Colonic mucosa (tissue), 4 donors: Measurements from ENCODE around the gene SAMD3. TPM values are rescaled to one million over a fixed set of nuclear protein-coding genes. Genes with fewer than 3 reads are reported as not detected.

ENCODE experiments used
- DNase-seq: peaks from one replicate; pipeline ENCODE4 v3.0.0-alpha.2; 2020
- H3K27ac ChIP-seq: fragments of 200-600 bp; one replicate; pipeline ENCODE4 v1.8.0; 2021
- H3K27me3 ChIP-seq: fragments of 200-600 bp; one replicate; pipeline ENCODE4 v1.8.0; 2021
- H3K36me3 ChIP-seq: fragments of 200-600 bp; one replicate; pipeline ENCODE4 v1.8.0; 2021
- H3K4me1 ChIP-seq: fragments of 200-600 bp; one replicate; pipeline ENCODE4 v1.8.0; 2021; ENCODE audit warnings: mild to moderate bottlenecking
- H3K4me3 ChIP-seq: fragments of 200-600 bp; one replicate; pipeline ENCODE4 v1.8.0; 2021
- H3K9ac ChIP-seq, 2 donors: one replicate each; pipeline ENCODE4 v1.7.0; 2013; ENCODE audit warnings: control low read depth in 2 of 2, low read depth in 2 of 2, low read length in 2 of 2
- H3K9me3 ChIP-seq: fragments of 200-600 bp; one replicate; pipeline ENCODE4 v1.8.0; 2021
- intact Hi-C: fragments of 100-400 bp; cut with DNase I; formaldehyde crosslinking; loops from one replicate; pipeline ENCODE4 v1.14.1; 2022
- total RNA-seq, 2 donors: library from RNA; stranded (reverse); fragmentation: NEBNext Ultra II Directional in 1 of 2; extraction: Animal tissue kit (Norgen Biotek cat#: 25700) in 1 of 2; gene quantifications; one replicate each; pipeline ENCODE4 v1.2.1, GENCODE V29; 2021
- TF ChIP-seq, protein P1 (sequence below): fragments of 200-600 bp; IDR thresholded peaks from one replicate; pipeline ENCODE4 v1.8.0; 2022; ENCODE audit warnings: antibody characterized with exemption, mild to moderate bottlenecking
- donor health status: healthy.
- donor health status: DM: no; HTN: no; CAD: no.
- donor health status: DM: no; HTN: no; CAD: no.

Gene SAMD3
- total RNA-seq, 2 donors from 2014 or later: 1.7 to 5.1 TPM

DNA sequence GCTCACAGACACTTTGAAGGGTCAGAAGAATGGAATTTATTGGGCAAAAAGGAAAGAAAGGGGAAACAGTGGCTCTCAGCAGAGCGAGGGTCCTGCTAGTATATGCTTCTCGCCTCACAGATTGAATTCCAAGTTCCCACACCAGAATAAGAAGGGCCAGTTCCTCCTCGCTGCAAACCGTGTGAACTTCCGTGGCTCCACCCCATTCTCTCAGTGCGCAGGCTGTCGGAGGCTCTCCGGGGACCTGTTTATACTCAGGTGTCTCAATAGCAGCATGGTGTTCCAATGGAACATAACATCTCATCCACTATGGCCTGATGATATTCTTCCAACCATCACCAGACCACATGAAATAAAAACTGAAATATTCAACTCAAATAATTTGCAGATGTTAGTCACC lies 4.6 kb downstream of the SAMD3 start:
- DNase-seq: no peak
- Histone ChIP-seq H3K9ac (no peak overlapping the region), H3K4me3 (no peak overlapping the region), H3K36me3 (no peaks in the 10 kb centered on the region), H3K4me1 (no peaks in the 10 kb centered on the region), H3K9me3 (no peaks in the 10 kb centered on the region), H3K27me3 (no peaks in the 10 kb centered on the region), H3K27ac (no peak overlapping the region)
- TF ChIP-seq, protein P1, sequence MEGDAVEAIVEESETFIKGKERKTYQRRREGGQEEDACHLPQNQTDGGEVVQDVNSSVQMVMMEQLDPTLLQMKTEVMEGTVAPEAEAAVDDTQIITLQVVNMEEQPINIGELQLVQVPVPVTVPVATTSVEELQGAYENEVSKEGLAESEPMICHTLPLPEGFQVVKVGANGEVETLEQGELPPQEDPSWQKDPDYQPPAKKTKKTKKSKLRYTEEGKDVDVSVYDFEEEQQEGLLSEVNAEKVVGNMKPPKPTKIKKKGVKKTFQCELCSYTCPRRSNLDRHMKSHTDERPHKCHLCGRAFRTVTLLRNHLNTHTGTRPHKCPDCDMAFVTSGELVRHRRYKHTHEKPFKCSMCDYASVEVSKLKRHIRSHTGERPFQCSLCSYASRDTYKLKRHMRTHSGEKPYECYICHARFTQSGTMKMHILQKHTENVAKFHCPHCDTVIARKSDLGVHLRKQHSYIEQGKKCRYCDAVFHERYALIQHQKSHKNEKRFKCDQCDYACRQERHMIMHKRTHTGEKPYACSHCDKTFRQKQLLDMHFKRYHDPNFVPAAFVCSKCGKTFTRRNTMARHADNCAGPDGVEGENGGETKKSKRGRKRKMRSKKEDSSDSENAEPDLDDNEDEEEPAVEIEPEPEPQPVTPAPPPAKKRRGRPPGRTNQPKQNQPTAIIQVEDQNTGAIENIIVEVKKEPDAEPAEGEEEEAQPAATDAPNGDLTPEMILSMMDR: no peak
- intact Hi-C loops: no loop called here

DNA sequence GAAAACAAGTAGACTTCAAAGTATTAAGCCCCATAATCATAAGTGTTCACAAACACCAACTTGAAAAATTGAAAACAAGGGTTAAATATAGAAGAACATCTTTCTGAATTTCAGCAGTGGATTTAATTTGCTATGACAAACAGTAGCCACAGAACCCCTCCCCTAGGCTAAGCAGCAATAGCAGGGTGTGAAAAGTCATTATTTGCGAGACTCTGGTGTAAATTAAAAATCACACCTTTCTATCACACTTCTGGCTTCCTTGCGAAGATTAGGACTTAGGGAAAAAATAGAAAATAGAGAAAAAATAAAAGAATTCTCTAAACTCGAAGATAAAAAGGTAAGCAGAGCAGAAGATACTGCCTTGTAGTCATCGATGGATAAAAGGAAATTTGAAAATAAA lies 6.1 kb downstream of the SAMD3 start:
- no peaks in the 10 kb centered on the region for H3K36me3 ChIP-seq
- intact Hi-C loops: no loop called here
- H3K4me1 ChIP-seq: no peaks in the 10 kb centered on the region
- TF ChIP-seq, protein P1: no peak
- H3K4me3 ChIP-seq: no peak overlapping the region
- no peaks in the 10 kb centered on the region for H3K9me3 ChIP-seq
- no peak overlapping the region for H3K9ac ChIP-seq
- H3K27me3 ChIP-seq: no peaks in the 10 kb centered on the region
- DNase-seq: no peak
- no peak overlapping the region for H3K27ac ChIP-seq

DNA sequence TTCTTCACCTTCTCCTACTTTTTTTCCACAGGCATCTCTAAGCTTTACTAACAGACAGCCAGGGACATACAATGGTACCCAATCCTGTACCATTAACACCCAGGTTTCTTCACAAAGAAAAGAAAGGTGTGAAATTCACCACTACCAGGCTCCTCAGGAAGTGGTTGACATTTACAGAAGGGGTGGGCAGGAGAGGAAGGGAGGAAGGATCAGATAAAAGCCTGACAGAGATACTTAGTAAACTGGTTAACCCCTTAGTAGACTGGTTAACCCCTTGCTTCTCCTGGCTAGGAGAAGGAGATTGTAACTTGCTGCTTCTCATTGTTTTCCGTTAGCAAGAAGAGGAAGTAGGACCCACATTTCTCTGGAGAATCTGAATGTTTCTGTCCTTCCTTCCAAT lies 7.2 kb downstream of the SAMD3 start:
- Histone ChIP-seq H3K27ac (no peak overlapping the region), H3K9me3 (no peaks in the 10 kb centered on the region), H3K4me1 (no peaks in the 10 kb centered on the region), H3K4me3 (no peak overlapping the region), H3K36me3 (no peaks in the 10 kb centered on the region), H3K27me3 (no peaks in the 10 kb centered on the region), H3K9ac (no peak overlapping the region)
- intact Hi-C loops: no loop called here
- DNase-seq: no peak
- TF ChIP-seq, protein P1: no peak

DNA sequence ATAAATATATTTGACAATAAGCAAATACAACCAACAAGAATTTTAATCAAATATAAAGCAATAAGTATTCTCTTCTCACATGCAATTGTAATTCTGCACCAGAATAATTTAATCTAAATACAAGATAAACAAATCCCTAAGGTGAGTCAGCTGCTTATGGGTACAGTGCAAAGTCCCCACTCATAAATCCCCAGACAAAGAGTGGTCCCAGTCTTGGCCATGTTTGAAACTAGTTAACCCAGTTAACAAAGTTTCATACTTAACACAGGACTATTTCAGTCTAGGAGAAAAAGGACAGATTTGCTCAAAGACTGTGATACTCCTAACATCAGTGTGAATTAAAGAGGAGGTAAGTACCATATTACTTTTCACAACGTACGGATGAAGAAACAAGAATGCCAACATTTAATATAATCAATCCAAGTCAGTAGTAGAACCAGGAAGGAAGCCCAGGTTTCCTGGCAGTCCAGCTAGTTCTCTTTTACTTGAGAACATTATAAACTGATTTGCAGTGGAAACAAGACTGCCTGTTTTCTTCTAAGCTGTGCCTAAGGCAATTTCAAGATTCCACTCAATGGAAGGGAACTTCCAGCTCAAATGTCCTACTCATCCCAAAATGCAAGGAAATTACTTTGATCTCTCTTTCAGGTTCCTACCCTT lies 10.4 kb downstream of the SAMD3 start:
- Histone ChIP-seq H3K4me1 (no peaks in the 10 kb centered on the region), H3K27me3 (no peaks in the 10 kb centered on the region), H3K4me3 (no peak overlapping the region), H3K9ac (no peak overlapping the region), H3K27ac (no peak overlapping the region), H3K36me3 (no peaks in the 10 kb centered on the region), H3K9me3 (no peaks in the 10 kb centered on the region)
- TF ChIP-seq, protein P1: no peak
- intact Hi-C loops: no loop called here
- DNase-seq: no peak

DNA sequence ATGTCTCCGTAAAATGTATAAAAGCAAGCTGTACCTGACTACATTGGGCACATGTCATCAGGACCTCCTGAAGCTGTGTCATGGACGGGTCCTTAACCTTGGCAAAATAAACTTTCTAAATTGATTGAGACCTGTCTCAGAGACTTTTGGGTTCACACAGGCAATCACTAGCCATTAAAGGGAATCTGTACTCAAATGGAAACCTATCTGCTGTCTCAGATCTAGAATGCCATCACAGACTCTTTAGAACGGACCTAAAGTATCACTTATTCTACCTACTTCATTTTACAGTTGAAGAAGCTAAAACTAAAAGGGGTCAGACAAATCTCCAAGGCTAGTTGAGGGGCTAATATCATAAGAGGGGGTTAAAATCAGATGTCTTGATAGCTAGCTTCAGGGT lies 11.1 kb downstream of the SAMD3 start:
- H3K27ac ChIP-seq: no peak overlapping the region
- H3K9me3 ChIP-seq: no peaks in the 10 kb centered on the region
- no peaks in the 10 kb centered on the region for H3K4me1 ChIP-seq
- intact Hi-C loops: no loop called here
- DNase-seq: no peak
- no peaks in the 10 kb centered on the region for H3K36me3 ChIP-seq
- no peak overlapping the region for H3K9ac ChIP-seq
- no peaks in the 10 kb centered on the region for H3K27me3 ChIP-seq
- H3K4me3 ChIP-seq: no peak overlapping the region
- TF ChIP-seq, protein P1: no peak
